ENCODE results near the gene PIGT.

GRCh38 chr20:45440424-45440823 lies 24.5 kb downstream of the PIGT start:
- TF ChIP-seq CTCF (IDR thresholded peaks at IDR 0.05), result no peak
- TF ChIP-seq POLR2A (IDR thresholded peaks at IDR 0.05), result no peak

Data from vagina (tissue), 2 donors.